Measurements from ENCODE around the gene CLHC1.

GRCh38 chr2:55156984-55157383 is 75.1 kb downstream of the CLHC1 start:
- no peak for TF ChIP-seq CTCF (IDR thresholded peaks at IDR 0.05)
- TF ChIP-seq EZH2 (IDR thresholded peaks at IDR 0.05; ENCODE audit: borderline replicate concordance, insufficient read depth, low read depth, low read length, poor library complexity, severe bottlenecking): no peak

Data from B cell (primary cell).